HG03571 (cell line): ENCODE measurements around the gene ZSCAN29.
A peak's percentile ranks its signal among the peaks of the same experiment; 100 is the strongest.

Source experiments
- ATAC-seq: cut with Tn5 transposase; IDR thresholded peaks from one replicate; pipeline ENCODE4 v1.9.1; 2021; ENCODE audit not compliant: unreplicated experiment

Gene ZSCAN29

GRCh38 chr15:43352693-43353382 lies 18.0 kb downstream of the ZSCAN29 start:
- no peak for ATAC-seq

GRCh38 chr15:43347114-43347513 lies 23.7 kb downstream of the ZSCAN29 start:
- no peak for ATAC-seq

DNA sequence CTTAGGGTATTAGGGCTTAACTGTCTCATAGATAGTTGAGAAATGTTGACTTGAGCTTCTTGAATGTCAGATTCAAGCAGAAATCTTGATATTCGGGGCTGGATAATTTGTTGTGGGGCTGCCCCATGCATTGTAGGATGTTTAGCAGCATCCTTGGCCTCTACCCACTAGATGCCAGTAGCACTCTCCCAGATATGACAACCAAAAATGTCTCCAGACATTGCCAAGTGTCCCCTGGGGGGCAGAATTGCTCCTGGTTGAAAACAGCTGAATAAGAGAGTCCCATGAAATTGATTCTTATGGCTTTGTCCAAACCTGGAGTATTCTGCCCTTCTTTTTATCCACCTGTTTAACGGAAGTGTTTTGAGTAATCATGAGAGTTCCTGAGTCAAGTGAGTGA lies 24.5 kb downstream of the ZSCAN29 start:
- ATAC-seq = no peak

DNA sequence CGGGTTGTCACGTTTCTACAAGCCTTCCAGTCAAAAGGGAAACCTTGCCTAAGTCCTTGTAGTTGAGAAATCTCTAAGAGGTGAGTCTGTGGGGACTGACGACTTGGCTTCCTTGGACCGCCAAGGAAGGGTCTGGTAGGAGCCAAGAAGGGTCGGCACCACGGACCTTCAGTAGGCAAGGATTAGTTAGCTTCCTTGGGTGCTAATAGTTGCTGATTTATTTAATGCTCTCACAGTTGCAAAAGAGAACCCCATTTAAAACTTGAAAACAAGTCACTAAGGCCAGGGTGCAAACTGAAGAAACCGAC lies 40.1 kb downstream of the ZSCAN29 start:
- ATAC-seq = peak; percentile 15

GRCh38 chr15:43329960-43330779 lies 40.7 kb downstream of the ZSCAN29 start, which contains the start of gene LCMT2:
Gene LCMT2 (minus strand): TSS chr15:43330573. CDS start chr15:43330489, 84 bp downstream.
- peak; percentile 84 for ATAC-seq

DNA sequence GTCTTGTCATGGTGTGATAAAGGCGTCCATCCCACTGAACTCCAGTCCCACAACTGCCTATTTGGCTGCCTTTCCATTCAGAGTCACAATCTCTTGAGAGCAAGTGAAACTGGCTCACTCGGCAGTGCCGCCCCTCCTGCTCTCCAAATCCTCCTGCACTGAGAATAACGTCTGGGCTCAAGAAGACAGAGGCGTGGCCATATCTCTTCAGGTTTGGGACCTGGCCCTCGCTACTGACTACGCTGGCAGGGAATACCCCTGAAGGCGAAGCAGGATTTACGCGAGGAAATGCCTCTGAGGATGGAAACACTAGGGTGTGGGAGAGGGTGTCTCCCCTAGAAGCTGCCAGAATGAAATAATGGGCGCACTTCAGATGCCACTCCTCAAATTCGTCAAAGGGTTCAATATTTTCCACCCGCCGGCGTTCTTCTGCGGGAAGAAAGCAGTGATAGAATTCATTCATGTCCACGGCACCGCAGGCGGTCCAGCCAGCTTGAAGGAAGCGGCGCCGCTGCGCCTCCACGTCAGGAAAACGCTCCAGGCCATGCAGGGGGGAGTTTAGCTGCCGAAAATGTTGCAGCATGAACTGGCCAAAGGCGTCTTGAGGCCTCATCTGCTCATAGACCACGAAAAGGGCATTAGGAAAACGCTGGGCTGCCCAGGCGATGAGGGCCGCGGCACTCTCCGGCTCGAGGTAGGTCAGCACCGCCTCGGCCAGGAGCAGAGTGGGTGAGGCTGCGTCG lies 41.5 kb downstream of the ZSCAN29 start:
- no peak for ATAC-seq

DNA sequence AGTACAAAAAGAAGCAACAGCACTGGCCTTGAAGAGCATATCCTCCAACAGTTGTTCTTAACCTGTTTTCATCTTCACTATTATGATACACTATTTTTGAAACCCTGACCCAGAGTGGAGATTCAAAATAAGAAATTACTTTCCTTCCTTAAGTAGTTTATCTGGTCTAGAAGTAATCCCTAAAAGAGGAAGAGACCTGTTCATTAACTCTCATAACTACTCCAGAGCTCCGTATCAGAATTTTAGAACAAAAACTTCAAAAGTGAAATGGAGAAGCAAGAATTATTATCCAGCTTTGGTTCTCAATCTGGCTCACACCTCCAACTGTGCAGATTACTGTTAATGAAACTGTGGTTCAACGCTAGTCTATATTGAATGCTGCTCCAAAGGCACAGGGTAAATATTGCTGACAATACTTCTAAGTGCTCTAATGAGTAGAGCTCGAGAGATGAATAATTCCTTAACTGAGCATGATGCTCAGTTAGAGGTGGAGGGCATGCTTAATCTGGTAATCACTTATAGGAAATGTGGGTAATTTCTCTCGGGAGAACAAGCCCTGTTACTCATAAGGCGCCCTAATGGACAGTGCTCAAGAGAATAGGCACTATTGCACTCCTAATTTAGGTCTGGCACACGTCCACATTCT lies 45.7 kb downstream of the ZSCAN29 start:
- ATAC-seq = no peak

DNA sequence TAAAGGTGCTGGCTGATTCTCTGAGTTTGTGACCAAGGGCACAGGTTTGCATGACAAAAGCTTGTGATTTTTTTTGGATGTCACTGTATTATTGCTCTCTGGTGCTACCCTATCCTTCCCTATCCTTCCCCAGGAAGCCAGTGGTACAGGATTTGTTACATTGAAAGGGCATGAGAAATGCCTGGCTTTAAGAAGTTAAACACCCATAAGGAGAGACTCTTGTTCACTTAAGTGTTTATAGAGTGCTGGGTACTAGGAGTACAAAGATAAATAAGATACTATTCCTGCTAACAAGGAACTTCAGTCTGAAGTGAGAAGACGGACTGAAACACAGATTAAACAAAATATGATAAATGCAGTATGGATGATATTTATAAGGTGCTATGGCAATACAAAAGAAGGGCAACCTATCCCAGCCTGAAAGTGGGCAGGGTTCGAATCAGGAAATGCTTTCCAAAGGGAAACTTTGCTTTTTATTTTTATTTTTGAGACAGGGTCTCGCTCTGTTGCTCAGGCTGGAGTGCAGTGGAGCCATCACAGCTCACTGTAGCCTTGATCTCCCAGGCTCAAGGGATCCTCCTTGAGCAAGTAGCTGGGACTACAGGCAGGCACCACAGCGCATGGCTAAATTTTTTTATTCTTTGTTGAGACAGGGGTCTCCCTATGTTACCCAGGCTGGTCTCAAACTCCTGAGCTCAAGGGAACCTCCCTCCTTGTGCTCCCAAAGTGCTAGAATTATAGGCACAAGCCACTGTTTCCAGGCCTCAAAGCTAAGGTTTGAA lies 51.7 kb downstream of the ZSCAN29 start:
- no peak for ATAC-seq

GRCh38 chr15:43317566-43318184 lies 53.2 kb downstream of the ZSCAN29 start:
- no peak for ATAC-seq

DNA sequence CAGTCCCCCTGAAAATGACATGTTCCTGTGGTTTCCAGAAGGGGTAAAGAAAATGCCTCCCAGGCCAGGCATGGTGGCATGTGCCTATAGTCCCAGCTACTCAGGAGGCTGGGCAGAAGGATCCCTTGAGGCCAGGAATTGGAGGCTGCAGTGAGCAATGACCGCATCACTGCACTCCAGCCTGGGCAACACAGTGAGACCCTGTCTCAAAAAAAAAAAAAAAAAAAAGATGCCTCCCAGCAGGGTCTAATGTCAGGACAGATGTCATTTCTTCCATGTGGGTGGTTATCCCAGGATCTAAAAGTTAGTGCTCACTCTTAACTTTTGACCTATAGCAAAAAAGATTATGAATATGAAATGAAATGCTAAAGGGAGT lies 53.9 kb downstream of the ZSCAN29 start:
- ATAC-seq = no peak

- ATAC-seq = no peak
These were observed 54.5 kb downstream of the ZSCAN29 start for GRCh38 chr15:43316016-43316970.

DNA sequence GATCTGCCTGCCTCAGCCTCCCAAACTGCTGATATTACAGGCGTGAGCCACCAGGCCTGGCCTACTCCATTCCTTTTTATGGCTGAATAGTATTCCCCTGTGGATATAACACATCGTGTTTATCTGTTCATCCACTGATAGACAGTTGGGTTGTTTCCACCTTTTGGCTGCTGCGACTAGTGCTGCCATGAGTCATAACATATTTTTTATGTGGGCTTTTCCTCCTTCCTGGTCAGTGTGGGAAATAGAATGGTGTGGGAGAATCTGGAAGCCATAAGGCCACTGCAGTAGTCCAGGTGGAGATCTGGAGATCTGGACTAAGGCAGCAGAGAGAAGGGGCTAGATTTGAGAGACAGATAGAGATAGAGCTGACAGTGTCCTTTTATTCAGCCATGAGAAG lies 56.7 kb downstream of the ZSCAN29 start:
- ATAC-seq = no peak

DNA sequence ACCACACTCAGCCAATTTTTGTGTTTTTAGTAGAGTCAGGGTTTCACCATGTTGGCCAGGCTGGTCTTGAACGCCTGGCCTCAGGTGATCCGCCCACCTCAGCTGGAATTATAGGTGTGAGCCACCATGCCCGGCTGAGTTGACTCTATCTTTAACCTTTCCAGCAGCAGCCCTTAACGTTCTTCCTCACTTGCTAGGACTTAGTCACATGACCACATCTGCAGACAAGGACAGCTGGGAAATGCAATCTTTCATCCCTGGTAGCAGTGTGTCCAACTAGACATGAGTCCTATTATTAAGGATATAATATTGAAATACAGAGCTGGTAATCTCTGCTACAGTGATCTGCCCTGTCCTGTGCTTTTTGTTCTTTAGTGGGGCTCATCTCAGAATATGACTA lies 58.5 kb downstream of the ZSCAN29 start:
- no peak for ATAC-seq
